Measurements from ENCODE around the gene GRIN1.

The GRIN1 gene

GRCh38 chr9:137198051-137198901 is 59.3 kb downstream of the GRIN1 start:
- FAIRE-seq, result no peak

DNA sequence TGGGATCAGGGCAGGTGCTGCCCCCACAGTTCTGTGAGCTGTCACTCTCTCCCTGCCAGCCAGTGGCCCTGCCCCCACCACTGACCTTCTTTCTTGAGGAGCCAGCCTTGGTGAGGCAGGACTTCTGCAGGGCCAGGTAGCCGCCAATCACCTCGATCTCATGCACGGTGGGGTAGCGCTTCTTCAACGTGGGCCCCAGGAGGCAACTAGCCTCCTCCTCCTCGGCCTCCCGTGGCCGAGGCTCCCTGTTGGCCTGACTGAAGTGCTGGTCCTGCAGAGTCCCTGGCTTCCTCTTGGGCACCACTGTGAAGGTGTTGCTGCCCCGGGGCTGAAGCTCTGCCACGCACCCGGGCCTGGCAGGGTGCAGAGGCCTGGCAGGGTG is 59.9 kb downstream of the GRIN1 start:
- FAIRE-seq, result no peak

- FAIRE-seq, result no peak
Measured at GRCh38 chr9:137199411-137200121, 60.6 kb downstream of the GRIN1 start.

GRCh38 chr9:137200311-137201204 is 61.6 kb downstream of the GRIN1 start, which contains the start of gene TPRN:
Gene TPRN, minus strand, starts transcription at chr9:137200741. Its CDS starts 30 bp downstream, at chr9:137200711.
- peak; percentile 81 for FAIRE-seq

- FAIRE-seq, result no peak
Measured at GRCh38 chr9:137201205-137201868, 62.4 kb downstream of the GRIN1 start.

GRCh38 chr9:137202966-137203365 is 64.0 kb downstream of the GRIN1 start:
- FAIRE-seq, result no peak

DNA sequence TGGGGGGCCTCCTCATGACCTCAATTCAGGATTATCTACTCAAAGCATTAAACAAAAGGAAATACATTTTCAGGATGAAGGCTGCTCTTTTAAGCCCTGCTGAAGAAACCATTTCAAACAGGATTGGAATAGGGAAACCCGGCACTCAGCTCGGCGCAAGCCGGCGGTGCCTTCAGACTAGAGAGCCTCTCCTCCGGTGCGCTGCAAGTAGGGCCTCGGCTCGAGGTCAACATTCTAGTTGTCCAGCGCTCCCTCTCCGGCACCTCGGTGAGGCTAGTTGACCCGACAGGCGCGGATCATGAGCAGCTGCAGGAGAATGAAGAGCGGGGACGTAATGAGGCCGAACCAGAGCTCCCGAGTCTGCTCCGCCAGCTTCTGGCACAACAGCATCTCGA is 65.8 kb downstream of the GRIN1 start:
- no peak for FAIRE-seq

DNA sequence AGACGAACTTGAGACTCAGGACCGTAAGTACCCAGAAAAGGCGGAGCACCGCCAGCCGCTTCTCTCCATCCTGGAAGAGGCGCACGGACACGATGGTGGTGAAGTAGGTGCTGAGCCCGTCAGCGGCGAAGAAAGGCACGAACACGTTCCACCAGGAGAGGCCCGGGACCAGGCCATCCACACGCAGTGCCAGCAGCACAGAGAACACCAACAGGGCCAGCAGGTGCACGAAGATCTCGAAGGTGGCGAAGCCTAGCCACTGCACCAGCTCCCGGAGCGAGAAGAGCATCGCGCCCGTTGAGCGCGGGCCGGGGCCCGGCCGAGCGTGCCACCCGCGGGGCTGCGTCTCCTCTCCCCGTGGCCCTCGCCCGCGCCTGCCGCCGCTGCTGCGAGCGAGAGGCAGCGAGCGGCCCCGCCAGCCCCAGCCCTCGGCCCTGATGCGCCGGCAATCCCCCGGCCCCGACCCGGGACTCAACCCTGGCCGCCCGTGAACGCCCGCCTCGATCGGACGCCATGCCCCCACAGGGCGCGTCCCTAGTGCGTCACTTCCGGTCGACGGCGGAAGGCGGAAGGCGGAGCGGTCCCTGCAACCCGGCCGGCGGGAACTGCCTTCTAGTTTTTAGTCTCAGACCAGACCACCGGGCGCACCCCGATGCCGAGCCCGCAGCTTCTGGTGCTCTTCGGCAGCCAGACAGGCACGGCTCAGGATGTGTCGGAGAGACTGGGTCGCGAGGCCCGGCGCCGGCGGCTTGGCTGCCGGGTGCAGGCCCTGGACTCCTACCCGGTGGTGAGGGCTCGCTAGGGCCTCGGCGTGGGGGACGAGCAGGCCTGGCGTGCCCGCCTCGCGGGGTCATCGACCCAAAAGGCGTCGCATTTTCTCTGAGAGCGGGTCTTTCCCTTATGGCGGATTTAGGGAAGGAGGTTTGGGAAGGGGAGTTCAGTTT is 66.4 kb downstream of the GRIN1 start, which contains the start of the genes NDOR1 and TMEM203:
Gene NDOR1, plus strand, starts transcription at position 575 of the 944 bp plus-strand sequence. Its CDS starts 78 bp downstream, at position 653.
Gene TMEM203, minus strand, starts transcription at position 523 of the 944 bp plus-strand sequence. Its CDS starts 234 bp downstream, at position 289.
- no peak for FAIRE-seq

- no peak for FAIRE-seq
Measured at GRCh38 chr9:137206602-137207001, 67.6 kb downstream of the GRIN1 start.

DNA sequence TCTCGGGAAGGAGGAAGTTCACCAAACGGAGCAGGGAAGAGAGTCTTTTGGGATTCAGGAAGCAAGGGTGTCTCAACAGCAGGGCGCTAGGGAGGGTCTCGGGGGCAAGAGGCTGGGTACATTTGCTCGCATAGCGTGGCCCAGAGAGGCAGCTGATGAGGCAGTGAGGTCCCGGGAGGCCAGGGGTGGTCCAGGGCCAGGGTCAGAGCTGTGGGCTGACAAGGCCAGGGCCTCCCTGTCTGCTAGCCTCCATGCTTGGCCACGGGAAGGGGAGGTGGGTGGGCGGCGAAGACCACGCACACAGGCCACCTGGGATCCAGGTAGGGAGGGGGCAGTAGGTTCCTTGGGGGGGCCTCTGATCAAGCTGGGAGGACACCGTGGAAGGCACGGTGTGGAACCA is 72.6 kb downstream of the GRIN1 start:
- FAIRE-seq, result no peak

DNA sequence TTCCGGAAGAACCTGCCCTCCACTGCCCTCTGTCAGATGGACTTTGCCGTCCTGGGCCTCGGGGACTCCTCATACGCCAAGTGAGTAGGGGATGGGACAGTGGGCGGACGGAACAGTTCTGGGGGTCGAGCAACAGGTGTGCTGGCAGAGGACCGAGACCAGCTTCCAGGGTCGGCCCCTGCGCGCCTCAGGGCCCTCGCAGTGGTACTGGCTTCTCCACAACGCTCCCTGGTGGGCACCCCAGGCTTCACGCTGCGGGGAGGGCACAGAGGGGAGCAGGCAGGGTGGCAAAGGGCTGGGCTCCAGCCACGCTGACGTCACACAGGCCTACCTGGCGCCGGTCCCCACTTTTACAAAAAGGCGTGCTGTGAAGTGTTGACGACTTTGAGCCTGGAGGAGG is 73.6 kb downstream of the GRIN1 start:
- FAIRE-seq, result no peak

GRCh38 chr9:137213160-137214060 is 74.5 kb downstream of the GRIN1 start:
- no peak for FAIRE-seq

DNA sequence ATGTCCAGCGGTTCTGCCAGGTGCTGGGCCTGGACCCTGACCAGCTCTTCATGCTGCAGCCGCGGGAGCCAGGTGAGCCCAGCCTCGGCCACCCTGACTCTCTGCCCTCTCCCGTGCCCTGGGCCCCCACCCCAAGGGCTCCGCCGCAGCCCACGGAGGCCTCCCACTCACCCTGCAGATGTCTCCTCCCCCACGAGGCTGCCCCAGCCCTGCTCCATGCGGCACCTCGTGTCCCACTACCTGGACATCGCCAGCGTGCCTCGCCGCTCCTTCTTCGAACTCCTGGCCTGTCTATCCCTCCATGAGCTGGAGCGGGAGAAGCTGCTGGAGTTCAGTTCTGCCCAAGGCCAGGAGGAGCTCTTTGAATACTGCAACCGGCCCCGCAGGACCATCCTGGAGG is 75.7 kb downstream of the GRIN1 start:
- no peak for FAIRE-seq

GRCh38 chr9:137215196-137215986 is 76.4 kb downstream of the GRIN1 start:
- FAIRE-seq, result no peak

DNA sequence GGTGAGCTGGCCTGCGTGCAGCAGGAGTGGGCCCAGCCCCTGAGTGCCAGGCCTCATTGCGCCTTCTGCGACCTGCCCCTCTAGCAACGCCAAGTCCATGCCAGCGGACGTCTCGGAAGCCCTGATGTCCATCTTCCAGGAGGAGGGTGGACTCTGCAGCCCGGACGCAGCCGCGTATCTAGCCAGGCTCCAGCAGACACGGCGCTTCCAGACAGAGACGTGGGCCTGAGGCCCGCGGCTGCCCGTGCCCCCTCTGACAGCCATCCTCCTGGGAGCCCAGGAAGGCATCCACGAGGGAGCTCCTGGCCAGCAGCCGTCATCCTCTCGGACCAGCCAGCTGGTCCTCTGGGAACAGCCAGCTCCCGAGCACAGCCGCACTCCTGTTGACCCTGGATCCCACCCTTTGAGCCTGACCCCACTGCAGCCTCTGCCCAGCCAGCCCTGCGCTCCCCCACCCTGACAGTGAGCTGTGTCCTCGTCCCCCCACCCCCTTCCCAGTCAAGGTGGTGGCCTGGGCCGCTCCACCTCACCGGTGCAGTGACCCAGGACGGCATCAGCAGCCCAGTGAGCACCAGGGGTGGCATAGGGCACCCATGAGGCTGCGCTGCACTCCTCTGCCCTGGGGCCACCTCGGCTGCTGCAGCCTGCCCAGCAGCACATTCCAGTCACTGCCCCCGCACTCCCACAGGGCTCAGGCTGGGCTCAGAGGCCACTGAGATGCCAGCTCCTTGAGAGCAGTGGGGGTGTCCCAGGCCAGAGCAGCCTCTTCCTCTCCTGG is 77.4 kb downstream of the GRIN1 start:
- FAIRE-seq, result no peak

GRCh38 chr9:137217276-137218211 is 78.6 kb downstream of the GRIN1 start:
- FAIRE-seq, result no peak

GRCh38 chr9:137218212-137218753 is 79.3 kb downstream of the GRIN1 start:
- no peak for FAIRE-seq
